HEK293 (cell line): ENCODE measurements around the gene DNAI7.

Experiments used
- CTCF ChIA-PET: fragments of 350-600 bp; formaldehyde crosslinking; extraction: SDS; loops from one replicate; lab custom pipeline; 2021; ENCODE audit warnings: antibody characterized with exemption; lab: Yijun Ruan, JAX
- POLR2A ChIA-PET: fragments of 300-600 bp; formaldehyde crosslinking; extraction: SDS; loops from one replicate; lab custom pipeline; 2020; ENCODE audit warnings: antibody characterized with exemption, inconsistent platforms; lab: Yijun Ruan, JAX
- H3K27ac ChIP-seq: fragments of 200-500 bp; sonication (Bioruptor generic); 2 replicates; pipeline ENCODE4 v1.5.1; 2014; ENCODE audit warnings: low read depth, low read length, control low read depth, inconsistent platforms; ENCODE audit errors: extremely low read depth
- H3K36me3 ChIP-seq, 2 experiments: fragments of 200-500 bp in 1 of 2; sonication (Bioruptor generic) in 1 of 2; 1 replicate in 1 of 2; 2 replicates in 1 of 2; pipeline ENCODE4 v1.5.1; 2014 to 2017; ENCODE audit warnings: inconsistent platforms in 2 of 2, low read length in 2 of 2; ENCODE audit not compliant: control insufficient read depth in 2 of 2, insufficient read depth in 1 of 2
- H3K4me1 ChIP-seq: fragments of 200-500 bp; sonication (Bioruptor generic); 2 replicates; pipeline ENCODE4 v1.5.1; 2014; ENCODE audit warnings: mild to moderate bottlenecking, low read length, inconsistent platforms; ENCODE audit not compliant: control insufficient read depth, insufficient read depth
- H3K4me3 ChIP-seq: 2 replicates; pipeline ENCODE4 v1.5.1; 2011; ENCODE audit warnings: low read depth, mild to moderate bottlenecking, control low read depth, low read length, moderate library complexity
- H3K9me3 ChIP-seq: fragments of 200-500 bp; sonication (Bioruptor generic); 2 replicates; pipeline ENCODE4 v1.5.1; 2014; ENCODE audit warnings: low read depth, low read length, inconsistent platforms; ENCODE audit not compliant: control insufficient read depth, insufficient read depth
- KLF16 ChIP-seq: fragments of 450-650 bp; formaldehyde crosslinking; IDR thresholded peaks from 2 replicates; pipeline ENCODE4 v1.5.1; 2017; ENCODE audit warnings: missing biosample characterization, missing genetic modification characterization
- OSR2 ChIP-seq: fragments of 450-650 bp; formaldehyde crosslinking; IDR thresholded peaks from 2 replicates; pipeline ENCODE4 v1.5.1; 2016; ENCODE audit warnings: missing biosample characterization, missing genetic modification characterization
- RBAK ChIP-seq: fragments of 450-650 bp; formaldehyde crosslinking; IDR thresholded peaks from 2 replicates; pipeline ENCODE4 v1.5.1; 2016; ENCODE audit warnings: missing biosample characterization, missing genetic modification characterization
- TRIM28 ChIP-seq: IDR thresholded peaks from 2 replicates; pipeline ENCODE4 v1.6.1; 2011; ENCODE audit warnings: low read length, control low read depth, borderline replicate concordance
- TSHZ1 ChIP-seq: fragments of 450-650 bp; formaldehyde crosslinking; IDR thresholded peaks from 2 replicates; pipeline ENCODE4 v1.5.1; 2016; ENCODE audit warnings: missing biosample characterization, missing genetic modification characterization, borderline replicate concordance
- ZBTB11 ChIP-seq: fragments of 450-650 bp; formaldehyde crosslinking; conservative IDR thresholded peaks from 2 replicates; pipeline ENCODE4 v1.5.1; 2016; ENCODE audit warnings: low read depth, missing biosample characterization, missing genetic modification characterization
- ZBTB20 ChIP-seq: fragments of 450-650 bp; formaldehyde crosslinking; IDR thresholded peaks from 2 replicates; pipeline ENCODE4 v1.5.1; 2016; ENCODE audit warnings: missing biosample characterization, missing genetic modification characterization
- ZBTB21 ChIP-seq: fragments of 450-650 bp; formaldehyde crosslinking; IDR thresholded peaks from 2 replicates; pipeline ENCODE4 v1.5.1; 2017; ENCODE audit warnings: missing biosample characterization, missing genetic modification characterization
- ZIC2 ChIP-seq: fragments of 450-650 bp; formaldehyde crosslinking; IDR thresholded peaks from 2 replicates; pipeline ENCODE4 v1.5.1; 2016; ENCODE audit warnings: missing biosample characterization, missing genetic modification characterization
- ZNF10 ChIP-seq: fragments of 450-650 bp; formaldehyde crosslinking; IDR thresholded peaks from 2 replicates; pipeline ENCODE4 v1.5.1; 2017; ENCODE audit warnings: missing biosample characterization, missing genetic modification characterization
- ZNF121 ChIP-seq: fragments of 450-650 bp; formaldehyde crosslinking; IDR thresholded peaks from 2 replicates; pipeline ENCODE4 v1.5.1; 2016; ENCODE audit warnings: missing biosample characterization, missing genetic modification characterization
- ZNF146 ChIP-seq: fragments of 450-650 bp; formaldehyde crosslinking; IDR thresholded peaks from 2 replicates; pipeline ENCODE4 v1.5.1; 2016; ENCODE audit warnings: missing biosample characterization, missing genetic modification characterization
- ZNF221 ChIP-seq: fragments of 450-650 bp; formaldehyde crosslinking; IDR thresholded peaks from 2 replicates; pipeline ENCODE4 v1.5.1; 2017; ENCODE audit warnings: missing biosample characterization, missing genetic modification characterization, borderline replicate concordance
- ZNF266 ChIP-seq: fragments of 450-650 bp; formaldehyde crosslinking; IDR thresholded peaks from 2 replicates; pipeline ENCODE4 v1.5.1; 2016; ENCODE audit warnings: missing biosample characterization, missing genetic modification characterization, low read depth
- ZNF449 ChIP-seq: fragments of 450-650 bp; formaldehyde crosslinking; IDR thresholded peaks from 2 replicates; pipeline ENCODE4 v1.5.1; 2017; ENCODE audit warnings: missing biosample characterization, mild to moderate bottlenecking, missing genetic modification characterization, moderate library complexity
- ZNF473 ChIP-seq: fragments of 450-650 bp; formaldehyde crosslinking; IDR thresholded peaks from 2 replicates; pipeline ENCODE4 v1.5.1; 2017; ENCODE audit warnings: missing biosample characterization, missing genetic modification characterization
- ZNF580 ChIP-seq: fragments of 450-650 bp; formaldehyde crosslinking; IDR thresholded peaks from 2 replicates; pipeline ENCODE4 v1.5.1; 2016; ENCODE audit warnings: missing biosample characterization, missing genetic modification characterization
- ZNF621 ChIP-seq: fragments of 450-650 bp; formaldehyde crosslinking; IDR thresholded peaks from 2 replicates; pipeline ENCODE4 v1.5.1; 2017; ENCODE audit warnings: missing biosample characterization, missing genetic modification characterization
- ZNF623 ChIP-seq: fragments of 450-650 bp; formaldehyde crosslinking; IDR thresholded peaks from 2 replicates; pipeline ENCODE4 v1.5.1; 2016; ENCODE audit warnings: missing biosample characterization, missing genetic modification characterization
- ZNF692 ChIP-seq: fragments of 450-650 bp; formaldehyde crosslinking; IDR thresholded peaks from 2 replicates; pipeline ENCODE4 v1.5.1; 2016; ENCODE audit warnings: missing biosample characterization, missing genetic modification characterization
- ZNF707 ChIP-seq: fragments of 450-650 bp; formaldehyde crosslinking; IDR thresholded peaks from 2 replicates; pipeline ENCODE4 v1.5.1; 2016; ENCODE audit warnings: missing biosample characterization, missing genetic modification characterization
- ZSCAN18 ChIP-seq: fragments of 450-650 bp; formaldehyde crosslinking; IDR thresholded peaks from 2 replicates; pipeline ENCODE4 v1.5.1; 2016; ENCODE audit warnings: missing biosample characterization, missing genetic modification characterization
- ZSCAN30 ChIP-seq: fragments of 450-650 bp; IDR thresholded peaks from 2 replicates; pipeline ENCODE4 v1.5.1; 2018; ENCODE audit warnings: missing biosample characterization, mild to moderate bottlenecking, missing genetic modification characterization, moderate library complexity
- ZSCAN5A ChIP-seq: fragments of 450-650 bp; formaldehyde crosslinking; IDR thresholded peaks from 2 replicates; pipeline ENCODE4 v1.5.1; 2016; ENCODE audit warnings: missing biosample characterization, missing genetic modification characterization

Gene DNAI7

GRCh38 chr12:25152055-25152454 is 42.9 kb downstream of the DNAI7 start (continued):
- no peak for TF ChIP-seq ZIC2 (tag by site-specific recombination)

GRCh38 chr12:25151476-25151875 is 43.5 kb downstream of the DNAI7 start:
- ChIA-PET POLR2A (interaction anchor here (1.0 kb wide), 1 partner anchor 44 kb away, joined by 3 read pairs; the partner anchor contains the start of genes DNAI7 and ETFRF1), CTCF (interaction anchor here (0.6 to 5.8 kb wide), 5 partner anchors 20 to 1733 kb away, joined by 4 to 28 read pairs (median 4); no protein-coding TSS in a partner anchor)
- H3K36me3 ChIP-seq: no peaks in the 10 kb centered on the region
- no peaks in the 10 kb centered on the region for H3K9me3 ChIP-seq
- H3K4me3 ChIP-seq: no peak overlapping the region
- no peaks in the 10 kb centered on the region for H3K4me1 ChIP-seq
- H3K27ac ChIP-seq: no peak overlapping the region
- TF ChIP-seq ZNF692 (tag by site-specific recombination) (no peak), ZIC2 (tag by site-specific recombination) (no peak), RBAK (tag by site-specific recombination) (no peak), ZNF473 (tag by site-specific recombination) (no peak), ZNF623 (tag by site-specific recombination) (no peak), ZBTB21 (peak; percentile 44; the same call in 1 of the 2 replicates), KLF16 (tag by site-specific recombination) (no peak), TRIM28 (0 out of 2 replicates have a peak, but pooled peaks have one; percentile 45), ZNF10 (tag by site-specific recombination) (no peak), OSR2 (tag by site-specific recombination) (0 out of 2 replicates have a peak, but pooled peaks have one; percentile 28), ZNF449 (tag by site-specific recombination) (no peak), ZSCAN5A (tag by site-specific recombination) (no peak), ZSCAN30 (tag by site-specific recombination) (no peak), ZNF221 (tag by site-specific recombination) (no peak), ZNF121 (tag by site-specific recombination) (no peak), ZNF266 (tag by site-specific recombination) (no peak), ZNF621 (tag by site-specific recombination) (no peak), TSHZ1 (tag by site-specific recombination) (no peak), ZNF146 (no peak), ZBTB20 (peak; percentile 40; the same call in 1 of the 2 replicates), ZNF707 (tag by site-specific recombination) (no peak), ZBTB11 (tag by site-specific recombination) (no peak), ZNF580 (no peak), ZSCAN18 (tag by site-specific recombination) (no peak)
